Fibroblast of lung (primary cell): Measurements from ENCODE around the gene CORO6. TPM values are rescaled to one million over a fixed set of nuclear protein-coding genes. Genes with fewer than 3 reads are reported as not detected.

Source experiments
- DNase-seq, 2 donors: peaks; one replicate each; pipeline versions ENCODE4 v3.0.0 to v3.0.0-alpha.2; 2010; ENCODE audit warnings: low read depth in 2 of 2
- H2AFZ ChIP-seq: 2 replicates; pipeline ENCODE4 v1.5.1; 2012; ENCODE audit warnings: low read length, control low read depth, inconsistent platforms
- H3K27ac ChIP-seq: 2 replicates; pipeline ENCODE4 v1.5.1; 2011; ENCODE audit warnings: low read length, control low read depth; ENCODE audit not compliant: insufficient read depth
- H3K27me3 ChIP-seq: 2 replicates; pipeline ENCODE4 v1.5.1; 2011; ENCODE audit warnings: mild to moderate bottlenecking, low read length; ENCODE audit not compliant: control insufficient read depth, insufficient read depth
- H3K36me3 ChIP-seq: 2 replicates; pipeline ENCODE4 v1.5.1; 2011; ENCODE audit warnings: low read length; ENCODE audit not compliant: control insufficient read depth, insufficient read depth
- H3K4me1 ChIP-seq: 2 replicates; pipeline ENCODE4 v1.5.1; 2011; ENCODE audit warnings: low read length; ENCODE audit not compliant: control insufficient read depth, insufficient read depth; ENCODE audit errors: extremely low read depth
- H3K4me2 ChIP-seq: 2 replicates; pipeline ENCODE4 v1.5.1; 2011; ENCODE audit warnings: low read length, control low read depth; ENCODE audit not compliant: insufficient read depth; ENCODE audit errors: extremely low read depth
- H3K4me3 ChIP-seq, 4 experiments: fragments of 200-600 bp in 1 of 4; sonication (generic) in 1 of 4; replicated peaks in 1 of 4; 2 replicates each; pipeline ENCODE4 v1.5.1; 2011 to 2016; ENCODE audit warnings: low read length in 4 of 4, low read depth in 3 of 4, mild to moderate bottlenecking in 3 of 4, control low read depth in 2 of 4, inconsistent platforms in 1 of 4, mixed read lengths in 1 of 4; ENCODE audit not compliant: insufficient read depth in 1 of 4; ENCODE audit errors: control extremely low read depth in 1 of 4
- H3K79me2 ChIP-seq: 2 replicates; pipeline ENCODE4 v1.5.1; 2012; ENCODE audit warnings: mild to moderate bottlenecking, low read length, inconsistent platforms; ENCODE audit not compliant: control insufficient read depth, insufficient read depth
- H3K9ac ChIP-seq: 2 replicates; pipeline ENCODE4 v1.5.1; 2011; ENCODE audit warnings: mild to moderate bottlenecking, low read length, control low read depth; ENCODE audit not compliant: insufficient read depth
- H3K9me3 ChIP-seq: 2 replicates; pipeline ENCODE4 v1.5.1; 2012; ENCODE audit warnings: low read depth, low read length; ENCODE audit not compliant: control insufficient read depth, insufficient read depth
- H4K20me1 ChIP-seq: 2 replicates; pipeline ENCODE4 v1.5.1; 2011; ENCODE audit warnings: low read length; ENCODE audit not compliant: control insufficient read depth, insufficient read depth; ENCODE audit errors: extremely low read depth
- EZH2 ChIP-seq: IDR thresholded peaks from 2 replicates; pipeline ENCODE4 v1.5.1; 2012; ENCODE audit warnings: low read length, control low read depth, mild to moderate bottlenecking; ENCODE audit errors: missing control alignments
- polyA plus RNA-seq, 2 donors: library from polyadenylated mRNA; depleted of rRNA in 1 of 2; stranded (reverse) in 1 of 2; unstranded in 1 of 2; fragments of >200 nt; gene quantifications; 2 replicates each; pipeline ENCODE4 v1.2.1, GENCODE V29; 2011 to 2012; ENCODE audit warnings: missing spikeins in 1 of 2
- total RNA-seq: library from RNA; depleted of rRNA; stranded (reverse); fragments of >200 nt; gene quantifications from 2 replicates; pipeline ENCODE4 v1.2.1, GENCODE V29; 2014
- TF ChIP-seq, protein P1 (sequence below), 2 donors: IDR thresholded peaks in 1 of 2; conservative IDR thresholded peaks in 1 of 2; 1 replicate in 1 of 2; 2 replicates in 1 of 2; pipeline ENCODE4 v1.5.1; 2011 to 2012; ENCODE audit warnings: low read length in 2 of 2, control low read depth in 1 of 2, inconsistent platforms in 1 of 2, low read depth in 1 of 2, mild to moderate bottlenecking in 1 of 2

Gene CORO6
- total and polyA plus RNA-seq, 2 donors (not counting 1 experiment from before 2014, with no cell fraction given), result 8.0 to 19.3 TPM

DNA sequence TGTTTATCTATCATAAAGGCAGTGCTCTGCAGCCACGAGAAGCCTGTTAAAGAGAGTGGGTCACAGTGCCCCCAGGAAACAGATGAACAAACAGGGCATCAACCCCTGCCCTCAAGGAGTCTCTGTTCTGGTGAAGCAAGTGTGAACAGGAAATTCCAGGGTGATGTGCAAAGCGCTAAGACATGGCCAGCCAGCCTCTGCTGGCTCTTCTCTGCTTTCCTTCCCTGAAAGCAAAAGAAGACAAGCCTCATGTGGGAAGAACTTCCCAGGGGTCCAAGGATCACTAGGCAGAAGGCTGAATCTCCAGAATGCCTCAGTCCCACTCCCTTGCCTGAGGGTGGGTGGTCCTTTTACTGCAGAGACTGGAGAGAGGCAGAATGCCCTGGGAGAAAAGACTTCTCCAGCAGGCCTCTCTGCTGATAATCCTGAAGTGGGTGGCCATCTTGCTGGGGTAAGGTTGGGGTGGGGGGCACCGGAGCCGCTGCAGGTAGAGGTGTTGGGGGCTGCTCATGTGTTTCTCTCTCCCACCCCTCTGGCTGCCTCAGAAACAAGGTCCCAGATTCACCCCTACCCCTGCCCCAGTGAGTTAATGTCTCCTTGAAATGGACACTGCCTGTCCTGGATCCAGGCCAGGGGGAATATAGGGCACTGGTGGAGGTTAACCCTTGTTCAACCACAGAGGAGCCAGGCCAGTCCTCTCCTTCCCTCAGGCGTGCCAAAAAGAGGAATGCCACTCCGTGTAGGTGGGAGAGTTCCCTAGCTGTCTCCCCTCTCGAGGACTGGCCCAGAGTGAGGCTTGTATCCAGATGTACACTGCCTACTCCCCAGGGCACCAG, 27.4 kb downstream of the CORO6 start:
- no peak overlapping the region for H2AFZ ChIP-seq
- no peak overlapping the region for H3K9ac ChIP-seq
- TF ChIP-seq, protein P1, sequence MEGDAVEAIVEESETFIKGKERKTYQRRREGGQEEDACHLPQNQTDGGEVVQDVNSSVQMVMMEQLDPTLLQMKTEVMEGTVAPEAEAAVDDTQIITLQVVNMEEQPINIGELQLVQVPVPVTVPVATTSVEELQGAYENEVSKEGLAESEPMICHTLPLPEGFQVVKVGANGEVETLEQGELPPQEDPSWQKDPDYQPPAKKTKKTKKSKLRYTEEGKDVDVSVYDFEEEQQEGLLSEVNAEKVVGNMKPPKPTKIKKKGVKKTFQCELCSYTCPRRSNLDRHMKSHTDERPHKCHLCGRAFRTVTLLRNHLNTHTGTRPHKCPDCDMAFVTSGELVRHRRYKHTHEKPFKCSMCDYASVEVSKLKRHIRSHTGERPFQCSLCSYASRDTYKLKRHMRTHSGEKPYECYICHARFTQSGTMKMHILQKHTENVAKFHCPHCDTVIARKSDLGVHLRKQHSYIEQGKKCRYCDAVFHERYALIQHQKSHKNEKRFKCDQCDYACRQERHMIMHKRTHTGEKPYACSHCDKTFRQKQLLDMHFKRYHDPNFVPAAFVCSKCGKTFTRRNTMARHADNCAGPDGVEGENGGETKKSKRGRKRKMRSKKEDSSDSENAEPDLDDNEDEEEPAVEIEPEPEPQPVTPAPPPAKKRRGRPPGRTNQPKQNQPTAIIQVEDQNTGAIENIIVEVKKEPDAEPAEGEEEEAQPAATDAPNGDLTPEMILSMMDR (conservative IDR thresholded peaks at IDR 0.05 in 1 of 2, IDR thresholded peaks at IDR 0.05 in 1 of 2; ENCODE audit: low read depth in 1 of 2, low read length in 2 of 2), result no peak
- TF ChIP-seq EZH2, result no peak
- DNase-seq, result peak in 1 of 2 donors; percentile 28
- H3K79me2 ChIP-seq, result no peaks in the 10 kb centered on the region
- no peaks in the 10 kb centered on the region for H3K9me3 ChIP-seq
- H3K4me2 ChIP-seq, result no peak overlapping the region
- no peak overlapping the region for H3K4me3 ChIP-seq
- no peaks in the 10 kb centered on the region for H3K36me3 ChIP-seq
- H3K4me1 ChIP-seq, result peaks cover 11% of the 10 kb centered on the region
- no peaks in the 10 kb centered on the region for H3K27me3 ChIP-seq
- no peaks in the 10 kb centered on the region for H4K20me1 ChIP-seq
- no peak overlapping the region for H3K27ac ChIP-seq

GRCh38 chr17:29594519-29595090, 28.1 kb downstream of the CORO6 start:
- H3K9ac ChIP-seq, result no peak overlapping the region
- TF ChIP-seq EZH2, result no peak
- TF ChIP-seq, protein P1 (conservative IDR thresholded peaks at IDR 0.05 in 1 of 2, IDR thresholded peaks at IDR 0.05 in 1 of 2; ENCODE audit: low read depth in 1 of 2, low read length in 2 of 2), result no peak
- no peaks in the 10 kb centered on the region for H3K36me3 ChIP-seq
- H3K27me3 ChIP-seq, result no peaks in the 10 kb centered on the region
- H3K4me1 ChIP-seq, result peaks cover 17% of the 10 kb centered on the region
- H3K4me2 ChIP-seq, result no peak overlapping the region
- no peaks in the 10 kb centered on the region for H3K9me3 ChIP-seq
- H3K4me3 ChIP-seq, result peak overlapping the region in 2 of 4 experiments; percentile 52 to 61
- DNase-seq, result no peak
- H3K27ac ChIP-seq, result no peak overlapping the region
- no peaks in the 10 kb centered on the region for H4K20me1 ChIP-seq
- no peaks in the 10 kb centered on the region for H3K79me2 ChIP-seq
- H2AFZ ChIP-seq, result no peak overlapping the region
